Ovary (tissue), 3 donors: ENCODE data around the gene UPP2.

Experiments
- EP300 ChIP-seq: sonication (generic); formaldehyde crosslinking; IDR thresholded peaks from one replicate; pipeline ENCODE4 v1.6.1; 2017; ENCODE audit warnings: antibody characterized with exemption
- TF ChIP-seq, protein P1 (sequence below), 3 donors: fragments of 450-650 bp in 2 of 3; fragments of 200-600 bp in 1 of 3; IDR thresholded peaks; one replicate each; pipeline versions ENCODE4 v1.5.1 to v1.8.0; 2016 to 2022; ENCODE audit warnings: antibody characterized with exemption in 3 of 3, mild to moderate bottlenecking in 1 of 3
- donor health status: DM: no; HTN: no; CAD: no.

DNA sequence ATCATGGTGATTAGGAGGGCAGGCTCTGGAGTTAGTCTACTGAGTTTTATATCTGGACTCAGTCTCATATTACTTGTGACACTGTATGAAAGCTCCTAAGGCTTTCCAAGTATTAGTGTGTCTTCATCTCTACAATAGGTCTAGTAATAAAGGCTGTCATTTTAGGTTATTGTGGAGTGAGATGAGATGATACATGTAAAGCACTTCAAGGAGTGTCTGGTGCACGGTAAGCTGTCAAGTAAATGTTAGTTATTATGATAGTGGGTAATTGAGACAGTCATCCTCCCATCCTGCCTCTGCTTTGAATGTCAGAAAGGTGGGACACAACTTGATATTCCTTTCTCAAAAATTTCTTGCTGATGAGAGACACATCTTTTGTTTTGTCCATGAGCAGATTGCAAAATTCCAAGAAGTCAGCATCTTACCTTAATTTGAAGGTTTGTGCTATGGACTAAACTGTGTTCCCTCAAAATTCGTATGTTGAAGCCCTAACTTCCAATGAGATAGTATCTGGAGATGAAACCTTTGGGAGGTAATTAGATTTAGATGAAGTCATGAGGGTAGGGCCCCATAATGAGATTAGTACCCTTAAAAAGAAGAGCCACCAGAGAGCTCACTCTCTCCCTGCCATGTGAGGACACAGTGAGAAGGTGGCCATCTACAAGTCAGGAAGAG lies 41.4 kb upstream of the UPP2 start:
- TF ChIP-seq, protein P1, sequence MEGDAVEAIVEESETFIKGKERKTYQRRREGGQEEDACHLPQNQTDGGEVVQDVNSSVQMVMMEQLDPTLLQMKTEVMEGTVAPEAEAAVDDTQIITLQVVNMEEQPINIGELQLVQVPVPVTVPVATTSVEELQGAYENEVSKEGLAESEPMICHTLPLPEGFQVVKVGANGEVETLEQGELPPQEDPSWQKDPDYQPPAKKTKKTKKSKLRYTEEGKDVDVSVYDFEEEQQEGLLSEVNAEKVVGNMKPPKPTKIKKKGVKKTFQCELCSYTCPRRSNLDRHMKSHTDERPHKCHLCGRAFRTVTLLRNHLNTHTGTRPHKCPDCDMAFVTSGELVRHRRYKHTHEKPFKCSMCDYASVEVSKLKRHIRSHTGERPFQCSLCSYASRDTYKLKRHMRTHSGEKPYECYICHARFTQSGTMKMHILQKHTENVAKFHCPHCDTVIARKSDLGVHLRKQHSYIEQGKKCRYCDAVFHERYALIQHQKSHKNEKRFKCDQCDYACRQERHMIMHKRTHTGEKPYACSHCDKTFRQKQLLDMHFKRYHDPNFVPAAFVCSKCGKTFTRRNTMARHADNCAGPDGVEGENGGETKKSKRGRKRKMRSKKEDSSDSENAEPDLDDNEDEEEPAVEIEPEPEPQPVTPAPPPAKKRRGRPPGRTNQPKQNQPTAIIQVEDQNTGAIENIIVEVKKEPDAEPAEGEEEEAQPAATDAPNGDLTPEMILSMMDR (IDR thresholded peaks at IDR 0.05) = no peak
- TF ChIP-seq EP300 = no peak
